HCT116 (cell line): Measurements from ENCODE around the gene NPTX1. TPM values are rescaled to one million over a fixed set of nuclear protein-coding genes. Genes with fewer than 3 reads are reported as not detected.

Source experiments
- ATAC-seq: fragments of 200-7000 bp; cut with Tn5 transposase; 2 replicates; pipeline ENCODE4 v1.9.1; 2020; ENCODE audit warnings: mild to moderate bottlenecking, moderate library complexity
- BruUV-seq: library from RNA; stranded (reverse); fragments of 400-500 nt; replicated peaks from 2 replicates; lab custom pipeline; 2021; lab: Mats Ljungman, UMichigan
- CTCF ChIA-PET: fragments of 300-600 bp; sonication (Branson Sonifier 250); formaldehyde crosslinking; loops from one replicate; lab custom pipeline; 2021; ENCODE audit warnings: antibody characterized with exemption; lab: Charles Lee
- POLR2A ChIA-PET: fragments of 300-600, 350-600 bp; sonication (Branson Sonifier 250); formaldehyde crosslinking; loops from one replicate; lab custom pipeline; 2021; ENCODE audit warnings: antibody characterized with exemption; lab: Charles Lee
- RAD21 ChIA-PET, 2 experiments: fragments of 300-600 bp; sonication (Branson Sonifier 250); formaldehyde crosslinking; loops; one replicate each; lab custom pipeline; 2023; ENCODE audit warnings: low total read pairs in 2 of 2; ENCODE audit not compliant: uncharacterized antibody in 2 of 2, unreplicated experiment in 2 of 2, low non-redundant PET in 1 of 2; lab: Charles Lee
- DNase-seq: peaks from one replicate; pipeline ENCODE4 v3.0.0-alpha.2; 2010; ENCODE audit warnings: low read depth, low spot score
- H2AFZ ChIP-seq: fragments of 200-600 bp; shearing (Covaris generic), sonication (generic); 2 replicates; pipeline ENCODE4 v1.6.1; 2017; ENCODE audit warnings: low read depth, mixed run types, mixed read lengths, antibody characterized with exemption, low read length; ENCODE audit not compliant: poor library complexity, severe bottlenecking
- H3K27ac ChIP-seq: 2 replicates; pipeline ENCODE4 v1.5.1; 2012; ENCODE audit warnings: low read depth, low read length
- H3K27me3 ChIP-seq: fragments of 200-600 bp; sonication (generic); 2 replicates; pipeline ENCODE4 v1.6.1; 2016; ENCODE audit warnings: mixed run types, low read length, mixed read lengths; ENCODE audit not compliant: insufficient read depth
- H3K36me3 ChIP-seq, 2 experiments: fragments of 200-500 bp in 1 of 2; fragments of 200-600 bp in 1 of 2; sonication (Bioruptor generic) in 1 of 2; sonication (generic) in 1 of 2; 2 replicates each; pipeline versions ENCODE4 v1.5.1 to v1.6.1; 2014 to 2016; ENCODE audit warnings: low read length in 2 of 2, inconsistent platforms in 1 of 2, mixed read lengths in 1 of 2, mixed run types in 1 of 2; ENCODE audit not compliant: insufficient read depth in 2 of 2, control insufficient read depth in 1 of 2
- H3K4me1 ChIP-seq, 2 experiments: fragments of 200-600 bp in 1 of 2; sonication (generic) in 1 of 2; 2 replicates each; pipeline versions ENCODE4 v1.5.1 to v1.6.1; 2012 to 2017; ENCODE audit warnings: low read length in 2 of 2, inconsistent platforms in 1 of 2, mild to moderate bottlenecking in 1 of 2, mixed read lengths in 1 of 2, mixed run types in 1 of 2, moderate library complexity in 1 of 2; ENCODE audit not compliant: insufficient read depth in 2 of 2, control insufficient read depth in 1 of 2
- H3K4me2 ChIP-seq: fragments of 200-600 bp; sonication (generic); 2 replicates; pipeline ENCODE4 v1.6.1; 2017; ENCODE audit warnings: mixed run types, low read length, mixed read lengths
- H3K4me3 ChIP-seq, 2 experiments: fragments of 200-600 bp in 1 of 2; sonication (generic) in 1 of 2; replicated peaks in 1 of 2; 2 replicates each; pipeline ENCODE4 v1.5.1; 2011 to 2016; ENCODE audit warnings: low read length in 2 of 2, control low read depth in 1 of 2, low read depth in 1 of 2, mild to moderate bottlenecking in 1 of 2, mixed read lengths in 1 of 2, mixed run types in 1 of 2
- H3K79me2 ChIP-seq: fragments of 200-600 bp; sonication (generic); 2 replicates; pipeline ENCODE4 v1.6.1; 2017; ENCODE audit warnings: mild to moderate bottlenecking, mixed run types, low read length, moderate library complexity, mixed read lengths; ENCODE audit not compliant: insufficient read depth
- H3K9ac ChIP-seq: fragments of 200-600 bp; sonication (generic); 2 replicates; pipeline ENCODE4 v1.6.1; 2016; ENCODE audit warnings: low read length, mixed read lengths
- H3K9me2 ChIP-seq: fragments of 200-600 bp; sonication (generic), shearing (Covaris generic); 2 replicates; pipeline ENCODE4 v1.6.1; 2017; ENCODE audit warnings: mixed run types, mild to moderate bottlenecking, moderate library complexity; ENCODE audit not compliant: insufficient read depth
- H3K9me3 ChIP-seq, 2 experiments: fragments of 200-500 bp in 1 of 2; fragments of 200-600 bp in 1 of 2; sonication (Bioruptor generic) in 1 of 2; sonication (generic) in 1 of 2; 2 replicates each; pipeline ENCODE4 v1.6.1; 2014 to 2017; ENCODE audit warnings: low read length in 2 of 2, mixed read lengths in 2 of 2, inconsistent platforms in 1 of 2, low read depth in 1 of 2, mild to moderate bottlenecking in 1 of 2, mixed run types in 1 of 2, moderate library complexity in 1 of 2; ENCODE audit not compliant: control insufficient read depth in 1 of 2, insufficient read depth in 1 of 2
- H4K20me1 ChIP-seq: fragments of 200-600 bp; sonication (generic), shearing (Covaris generic); 2 replicates; pipeline ENCODE4 v1.6.1; 2017; ENCODE audit warnings: mixed run types, mild to moderate bottlenecking, moderate library complexity; ENCODE audit not compliant: insufficient read depth
- FOSL1 ChIP-seq: IDR thresholded peaks from 2 replicates; pipeline ENCODE4 v1.6.1; 2012; ENCODE audit warnings: low read depth
- POLR2AphosphoS5 ChIP-seq: IDR thresholded peaks from 2 replicates; pipeline ENCODE4 v1.6.1; 2011; ENCODE audit warnings: mild to moderate bottlenecking, low read depth, low read length, moderate library complexity
- SRF ChIP-seq: IDR thresholded peaks from 2 replicates; pipeline ENCODE4 v1.6.1; 2012; ENCODE audit warnings: low read depth
- TCF7L2 ChIP-seq: IDR thresholded peaks from 2 replicates; pipeline ENCODE4 v1.7.0; 2011; ENCODE audit warnings: borderline replicate concordance, inconsistent platforms; ENCODE audit not compliant: insufficient read depth, insufficient read length; ENCODE audit errors: extremely low read depth
- YY1 ChIP-seq: IDR thresholded peaks from 2 replicates; pipeline ENCODE4 v1.6.1; 2011; ENCODE audit warnings: low read length, low read depth, moderate library complexity, mild to moderate bottlenecking; ENCODE audit not compliant: insufficient replicate concordance; ENCODE audit errors: extremely low read depth
- ZNF274 ChIP-seq: fragments of 200-500 bp; sonication (Bioruptor generic); IDR thresholded peaks from 2 replicates; pipeline ENCODE4 v1.6.1; 2014; ENCODE audit warnings: mild to moderate bottlenecking, low read depth, low read length, inconsistent platforms
- intact Hi-C: fragments of 100-400 bp; cut with micrococcal nuclease; formaldehyde crosslinking; loops from 2 replicates; pipeline ENCODE4 v1.10.0; 2022
- total RNA-seq: library from RNA; stranded (reverse); gene quantifications from one replicate; pipeline ENCODE4 v1.2.1, GENCODE V29; 2021; ENCODE audit not compliant: unreplicated experiment

Gene NPTX1
- total RNA-seq, 1 experiment from 2014 or later = 0.15 TPM

GRCh38 chr17:80453998-80454556 lies 22.3 kb downstream of the NPTX1 start:
- H2AFZ ChIP-seq = no peak overlapping the region
- H3K4me1 ChIP-seq = peaks cover 11 to 40% of the 10 kb centered on the region in 2 experiments; a peak in 3 of 4 replicates
- peak overlapping the region; percentile 99 for H3K9ac ChIP-seq
- ATAC-seq (peak; percentile 3), DNase-seq (no peak)
- RAD21 ChIA-PET = interaction anchor here in 1 of 2 experiments (0.9 kb wide), 1 partner anchor 530 kb away, joined by 6 read pairs; no protein-coding TSS in a partner anchor
- no peaks in the 10 kb centered on the region for H3K27me3 ChIP-seq
- H3K9me3 ChIP-seq = no peaks in the 10 kb centered on the region
- no peaks in the 10 kb centered on the region for H3K36me3 ChIP-seq
- CTCF ChIA-PET = interaction anchor here (0.9 to 1.2 kb wide), 4 partner anchors 120 to 445 kb away, joined by 3 to 13 read pairs (median 4); no protein-coding TSS in a partner anchor
- intact Hi-C loops = loop anchor here (10.0 kb wide), 2 partner anchors 121 to 441 kb away; no protein-coding TSS in a partner anchor
- H3K27ac ChIP-seq = peak overlapping the region; percentile 91
- peak overlapping the region; percentile 78 to 82 for H3K4me3 ChIP-seq
- H3K79me2 ChIP-seq = no peaks in the 10 kb centered on the region
- TF ChIP-seq TCF7L2 (peak; percentile 8), POLR2AphosphoS5 (no peak)
- BruUV-seq = TSS peak; percentile 75
- POLR2A ChIA-PET = interaction anchor here (0.7 to 1.7 kb wide), 14 partner anchors 8 to 769 kb away, joined by 3 to 11 read pairs (median 4); partner anchors contain the start of genes CEP131 and RPTOR
- no peaks in the 10 kb centered on the region for H4K20me1 ChIP-seq
- H3K4me2 ChIP-seq = peak overlapping the region; percentile 84
- no peaks in the 10 kb centered on the region for H3K9me2 ChIP-seq

GRCh38 chr17:80453126-80453997 lies 23.0 kb downstream of the NPTX1 start:
- no peaks in the 10 kb centered on the region for H3K9me3 ChIP-seq
- H3K9ac ChIP-seq = peak overlapping the region; percentile 99
- RAD21 ChIA-PET = no interaction called here
- H3K4me1 ChIP-seq = peaks cover 11 to 40% of the 10 kb centered on the region in 2 experiments; a peak in 3 of 4 replicates
- H3K4me2 ChIP-seq = peak overlapping the region; percentile 84
- ATAC-seq = no peak
- H2AFZ ChIP-seq = no peak overlapping the region
- no peaks in the 10 kb centered on the region for H3K9me2 ChIP-seq
- H3K4me3 ChIP-seq = peak overlapping the region; percentile 78 to 82
- DNase-seq = no peak
- H4K20me1 ChIP-seq = no peaks in the 10 kb centered on the region
- no peak; the same call in none of the 2 replicates for TF ChIP-seq POLR2AphosphoS5
- TF ChIP-seq FOSL1 = no peak
- TF ChIP-seq SRF = no peak
- no peak for TF ChIP-seq ZNF274
- TF ChIP-seq YY1 = no peak
- TF ChIP-seq, all 23 proteins: peak for 0
- Histone ChIP-seq H3K79me2 (no peaks in the 10 kb centered on the region), H3K27ac (peak overlapping the region; percentile 91), H3K36me3 (no peaks in the 10 kb centered on the region), H3K27me3 (no peaks in the 10 kb centered on the region)
- BruUV-seq = no TSS peak
- ChIA-PET POLR2A (interaction anchor here (1.2 to 1.7 kb wide), 3 partner anchors 20 to 196 kb away, joined by 4 to 5 read pairs (median 5); no protein-coding TSS in a partner anchor), CTCF (interaction anchor here (1.1 kb wide), 1 partner anchor 122 kb away, joined by 4 read pairs; no protein-coding TSS in a partner anchor)
- intact Hi-C loops = loop anchor here (10.0 kb wide), 2 partner anchors 121 to 441 kb away; no protein-coding TSS in a partner anchor
